ENCODE data around the gene NCOA7.
"Not testable (repeated sequence)": the region's sequence is repeated elsewhere in the genome, so short reads cannot be mapped to it uniquely, and the experiment has no call there.

The NCOA7 gene

GRCh38 chr6:125842091-125842626, 51.4 kb downstream of the NCOA7 start:
- H3K36me3 ChIP-seq (ENCODE audit: control insufficient read depth, insufficient read depth, low read length), result no peaks in the 10 kb centered on the region
- H3K4me3 ChIP-seq (replicated peaks; ENCODE audit: low read depth, low read length), result no peak overlapping the region
- DNase-seq (ENCODE audit: extremely low read depth, insufficient read length), result no peak
- TF ChIP-seq, protein P1, sequence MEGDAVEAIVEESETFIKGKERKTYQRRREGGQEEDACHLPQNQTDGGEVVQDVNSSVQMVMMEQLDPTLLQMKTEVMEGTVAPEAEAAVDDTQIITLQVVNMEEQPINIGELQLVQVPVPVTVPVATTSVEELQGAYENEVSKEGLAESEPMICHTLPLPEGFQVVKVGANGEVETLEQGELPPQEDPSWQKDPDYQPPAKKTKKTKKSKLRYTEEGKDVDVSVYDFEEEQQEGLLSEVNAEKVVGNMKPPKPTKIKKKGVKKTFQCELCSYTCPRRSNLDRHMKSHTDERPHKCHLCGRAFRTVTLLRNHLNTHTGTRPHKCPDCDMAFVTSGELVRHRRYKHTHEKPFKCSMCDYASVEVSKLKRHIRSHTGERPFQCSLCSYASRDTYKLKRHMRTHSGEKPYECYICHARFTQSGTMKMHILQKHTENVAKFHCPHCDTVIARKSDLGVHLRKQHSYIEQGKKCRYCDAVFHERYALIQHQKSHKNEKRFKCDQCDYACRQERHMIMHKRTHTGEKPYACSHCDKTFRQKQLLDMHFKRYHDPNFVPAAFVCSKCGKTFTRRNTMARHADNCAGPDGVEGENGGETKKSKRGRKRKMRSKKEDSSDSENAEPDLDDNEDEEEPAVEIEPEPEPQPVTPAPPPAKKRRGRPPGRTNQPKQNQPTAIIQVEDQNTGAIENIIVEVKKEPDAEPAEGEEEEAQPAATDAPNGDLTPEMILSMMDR (IDR thresholded peaks at IDR 0.05; ENCODE audit: insufficient read depth, low read length, poor library complexity, severe bottlenecking), result no peak
- no peaks in the 10 kb centered on the region for H3K27me3 ChIP-seq (replicated peaks; ENCODE audit: control insufficient read depth, insufficient read depth, low read length)

- H3K4me3 ChIP-seq (replicated peaks; ENCODE audit: low read depth, low read length), result no peak overlapping the region
- TF ChIP-seq, protein P1 (IDR thresholded peaks at IDR 0.05; ENCODE audit: insufficient read depth, low read length, poor library complexity, severe bottlenecking), result no peak
- no peak for DNase-seq (ENCODE audit: extremely low read depth, insufficient read length)
- H3K36me3 ChIP-seq (ENCODE audit: control insufficient read depth, insufficient read depth, low read length), result no peaks in the 10 kb centered on the region
- H3K27me3 ChIP-seq (replicated peaks; ENCODE audit: control insufficient read depth, insufficient read depth, low read length), result no peaks in the 10 kb centered on the region
Measured at GRCh38 chr6:125843593-125843992, 52.8 kb downstream of the NCOA7 start.

GRCh38 chr6:125844989-125845388, 54.2 kb downstream of the NCOA7 start:
- Histone ChIP-seq H3K4me3 (replicated peaks; ENCODE audit: low read depth, low read length) (no peak overlapping the region), H3K27me3 (replicated peaks; ENCODE audit: control insufficient read depth, insufficient read depth, low read length) (no peaks in the 10 kb centered on the region), H3K36me3 (ENCODE audit: control insufficient read depth, insufficient read depth, low read length) (no peaks in the 10 kb centered on the region)
- TF ChIP-seq, protein P1 (IDR thresholded peaks at IDR 0.05; ENCODE audit: insufficient read depth, low read length, poor library complexity, severe bottlenecking), result no peak
- no peak for DNase-seq (ENCODE audit: extremely low read depth, insufficient read length)

DNA sequence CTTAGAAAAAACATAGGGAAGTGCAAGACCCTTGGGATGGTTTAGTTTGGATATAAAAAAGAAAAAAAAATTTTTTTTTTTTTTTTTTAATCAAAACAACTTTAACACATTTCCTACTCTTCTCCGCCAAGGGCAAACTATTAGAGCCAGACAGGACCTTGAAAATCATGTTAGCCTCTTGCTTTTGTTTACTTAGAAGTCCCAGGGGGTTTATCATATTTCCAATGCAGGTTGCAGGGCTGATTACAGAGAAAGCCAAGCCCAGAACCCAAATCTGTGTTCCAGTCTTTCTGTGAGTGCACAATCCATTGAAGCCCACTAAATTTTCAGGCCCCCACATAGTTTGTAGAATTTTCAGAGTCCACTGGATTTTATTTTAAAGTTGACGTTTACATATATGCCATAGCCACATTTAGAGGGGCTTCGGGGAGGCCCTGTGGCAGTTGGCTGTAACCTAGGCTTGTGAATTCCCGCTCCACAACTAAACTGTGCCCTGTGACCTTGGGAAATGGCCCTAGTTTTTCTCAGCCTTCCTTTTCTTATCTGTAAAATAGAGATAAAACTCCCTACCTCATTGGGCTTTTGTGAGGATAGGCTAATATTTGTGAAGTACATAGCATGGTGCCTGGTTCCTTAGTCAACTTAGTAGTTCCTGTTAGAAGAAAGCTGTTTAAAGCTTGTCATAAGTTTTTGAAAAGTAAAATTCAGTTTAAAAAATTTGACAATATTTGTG, 55.7 kb downstream of the NCOA7 start:
- no peaks in the 10 kb centered on the region for H3K36me3 ChIP-seq (ENCODE audit: control insufficient read depth, insufficient read depth, low read length)
- no peak for DNase-seq (ENCODE audit: extremely low read depth, insufficient read length)
- H3K4me3 ChIP-seq (replicated peaks; ENCODE audit: low read depth, low read length), result no peak overlapping the region
- TF ChIP-seq, protein P1 (IDR thresholded peaks at IDR 0.05; ENCODE audit: insufficient read depth, low read length, poor library complexity, severe bottlenecking), result no peak
- no peaks in the 10 kb centered on the region for H3K27me3 ChIP-seq (replicated peaks; ENCODE audit: control insufficient read depth, insufficient read depth, low read length)

DNA sequence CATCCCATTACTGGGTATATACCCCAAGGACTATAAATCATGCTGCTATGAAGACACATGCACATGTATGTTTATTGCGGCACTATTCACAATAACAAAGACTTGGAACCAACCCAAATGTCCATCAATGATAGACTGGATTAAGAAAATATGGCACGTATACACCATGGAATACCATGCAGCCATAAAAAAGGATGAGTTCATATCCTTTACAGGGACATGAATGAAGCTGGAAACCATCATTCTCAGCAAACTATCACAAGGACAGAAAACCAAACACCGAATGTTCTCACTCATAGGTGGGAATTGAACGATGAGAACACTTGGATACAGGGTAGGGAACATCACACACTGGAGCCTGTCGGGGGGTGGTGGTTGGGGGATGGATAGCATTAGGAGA, 57.5 kb downstream of the NCOA7 start:
- DNase-seq (ENCODE audit: extremely low read depth, insufficient read length); H3K36me3 ChIP-seq (ENCODE audit: control insufficient read depth, insufficient read depth, low read length); H3K27me3 ChIP-seq (replicated peaks; ENCODE audit: control insufficient read depth, insufficient read depth, low read length); H3K4me3 ChIP-seq (replicated peaks; ENCODE audit: low read depth, low read length): not testable (repeated sequence)

DNA sequence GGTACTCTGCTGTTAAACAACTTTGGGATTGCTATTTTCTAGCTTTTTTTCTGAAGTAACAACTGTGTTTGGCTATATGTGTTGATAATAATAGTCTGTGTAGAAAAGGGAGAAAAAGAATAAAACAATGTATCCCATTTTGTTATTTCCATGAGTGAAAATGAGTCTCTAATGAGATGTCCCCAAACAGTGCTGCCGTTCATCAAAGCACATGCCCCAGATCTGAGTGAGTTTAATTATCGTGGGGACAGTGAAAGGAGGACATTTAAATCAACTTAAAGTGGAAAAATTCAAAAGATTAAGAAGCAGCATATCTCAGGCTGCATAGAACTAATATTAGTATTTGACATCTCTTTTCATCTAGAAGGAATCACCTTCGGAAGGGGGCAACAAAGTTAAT, 59.6 kb downstream of the NCOA7 start:
- H3K4me3 ChIP-seq (replicated peaks; ENCODE audit: low read depth, low read length), result no peak overlapping the region
- DNase-seq (ENCODE audit: extremely low read depth, insufficient read length), result no peak
- H3K27me3 ChIP-seq (replicated peaks; ENCODE audit: control insufficient read depth, insufficient read depth, low read length), result no peaks in the 10 kb centered on the region
- no peaks in the 10 kb centered on the region for H3K36me3 ChIP-seq (ENCODE audit: control insufficient read depth, insufficient read depth, low read length)
- TF ChIP-seq, protein P1 (IDR thresholded peaks at IDR 0.05; ENCODE audit: insufficient read depth, low read length, poor library complexity, severe bottlenecking), result no peak
